Panc1 (cell line): ENCODE results near the gene JMJD1C. TPM values are rescaled to one million over a fixed set of nuclear protein-coding genes. Genes with fewer than 3 reads are reported as not detected.
A peak's percentile ranks its signal among the peaks of the same experiment; 100 is the strongest.

Experiments used
- ATAC-seq: fragments of 200-7000 bp; cut with Tn5 transposase; 2 replicates; pipeline ENCODE4 v1.9.1; 2020; ENCODE audit warnings: mild to moderate bottlenecking, moderate library complexity
- BruUV-seq: library from RNA; stranded (reverse); fragments of 400-500 nt; replicated peaks from 2 replicates; lab custom pipeline; 2021; lab: Mats Ljungman, UMichigan
- CTCF ChIA-PET: fragments of 300-600 bp; sonication (Branson Sonifier 250); formaldehyde crosslinking; loops from one replicate; lab custom pipeline; 2022; ENCODE audit warnings: antibody characterized with exemption; lab: Charles Lee
- POLR2A ChIA-PET: fragments of 300-600 bp; sonication (Branson Sonifier 250); formaldehyde crosslinking; loops from one replicate; lab custom pipeline; 2022; ENCODE audit warnings: antibody characterized with exemption; lab: Charles Lee
- DNase-seq: peaks from one replicate; pipeline ENCODE4 v3.0.0-alpha.2; 2010; ENCODE audit warnings: low read depth, low spot score
- H3K27ac ChIP-seq: 2 replicates; pipeline ENCODE4 v1.5.1; 2011; ENCODE audit warnings: mild to moderate bottlenecking, low read length, inconsistent platforms
- H3K27me3 ChIP-seq: fragments of 200-500 bp; sonication (Bioruptor generic); 2 replicates; pipeline ENCODE4 v1.6.0; 2014; ENCODE audit warnings: low read length, inconsistent platforms; ENCODE audit not compliant: control insufficient read depth, insufficient read depth
- H3K36me3 ChIP-seq: fragments of 200-500 bp; sonication (Bioruptor generic); 2 replicates; pipeline ENCODE4 v1.5.1; 2014; ENCODE audit warnings: inconsistent platforms, mild to moderate bottlenecking, low read length, moderate library complexity; ENCODE audit not compliant: control insufficient read depth, insufficient read depth
- H3K4me1 ChIP-seq: 2 replicates; pipeline ENCODE4 v1.5.1; 2011; ENCODE audit warnings: inconsistent platforms, mild to moderate bottlenecking, low read length, moderate library complexity; ENCODE audit not compliant: control insufficient read depth, insufficient read depth
- H3K4me3 ChIP-seq, 2 experiments: 2 replicates each; pipeline ENCODE4 v1.5.1; 2011 to 2012; ENCODE audit warnings: low read depth in 2 of 2, low read length in 2 of 2, mild to moderate bottlenecking in 2 of 2, inconsistent platforms in 1 of 2, moderate library complexity in 1 of 2
- H3K9me3 ChIP-seq: fragments of 200-500 bp; sonication (Bioruptor generic); 2 replicates; pipeline ENCODE4 v1.5.1; 2014; ENCODE audit warnings: low read depth, mild to moderate bottlenecking, inconsistent platforms, low read length, moderate library complexity; ENCODE audit not compliant: control insufficient read depth, insufficient read depth
- POLR2AphosphoS5 ChIP-seq: IDR thresholded peaks from 2 replicates; pipeline ENCODE4 v1.6.1; 2012; ENCODE audit warnings: mild to moderate bottlenecking, low read depth, low read length, moderate library complexity
- SIN3A ChIP-seq: IDR thresholded peaks from 2 replicates; pipeline ENCODE4 v1.6.1; 2012; ENCODE audit warnings: low read depth, mild to moderate bottlenecking, low read length, moderate library complexity, borderline replicate concordance; ENCODE audit not compliant: insufficient read depth
- TCF7L2 ChIP-seq: IDR thresholded peaks from 2 replicates; pipeline ENCODE4 v1.6.1; 2011; ENCODE audit warnings: mild to moderate bottlenecking, low read depth, low read length, inconsistent platforms
- in situ Hi-C: cut with HindIII; loops from 2 replicates; pipeline ENCODE4 v1.10.0; 2016; ENCODE audit warnings: low sequenced_read_pairs, low pct_unique_long_range_greater_than_20kb
- intact Hi-C: fragments of 100-400 bp; cut with micrococcal nuclease; formaldehyde crosslinking; loops from one replicate; pipeline ENCODE4 v1.10.0; 2022; ENCODE audit not compliant: unreplicated experiment
- total RNA-seq: library from RNA; stranded (reverse); gene quantifications from one replicate; pipeline ENCODE4 v1.2.1, GENCODE V29; 2021; ENCODE audit not compliant: unreplicated experiment
- TF ChIP-seq, protein P1 (sequence below), 2 experiments: IDR thresholded peaks; 2 replicates each; pipeline ENCODE4 v1.6.1; 2011 to 2012; ENCODE audit warnings: low read depth in 2 of 2, control low read depth in 1 of 2, low read length in 1 of 2, mild to moderate bottlenecking in 1 of 2, moderate library complexity in 1 of 2; ENCODE audit not compliant: insufficient read depth in 1 of 2
- TF ChIP-seq, protein P2 (sequence below): fragments of 450-650 bp; IDR thresholded peaks from 2 replicates; pipeline ENCODE4 v1.5.1; 2017; ENCODE audit warnings: mild to moderate bottlenecking

JMJD1C gene
- total RNA-seq, 1 experiment from 2014 or later: 88.3 TPM

DNA sequence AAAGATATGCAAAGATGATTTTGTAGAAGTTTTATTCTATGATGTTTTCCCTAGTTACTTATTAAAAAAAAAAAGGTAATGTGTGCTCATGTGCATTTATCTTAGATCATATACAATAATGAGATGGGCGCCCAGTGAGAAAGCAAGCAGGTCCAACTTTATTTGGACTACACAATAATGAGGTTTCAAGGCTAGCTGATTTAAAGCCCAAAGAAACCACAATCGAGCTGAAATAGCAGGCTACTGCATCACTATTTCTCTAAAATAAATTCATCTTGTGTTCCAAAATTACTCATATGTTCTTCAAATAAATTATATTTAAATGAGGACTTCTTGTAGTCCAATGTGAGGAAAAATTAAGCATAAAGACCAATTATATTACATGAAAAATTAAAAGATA, 110.1 kb downstream of the JMJD1C start:
- Histone ChIP-seq H3K9me3 (no peaks in the 10 kb centered on the region), H3K36me3 (no peaks in the 10 kb centered on the region), H3K27ac (no peak overlapping the region), H3K27me3 (no peaks in the 10 kb centered on the region), H3K4me3 (no peak overlapping the region), H3K4me1 (no peaks in the 10 kb centered on the region; the same call in 1 of the 2 replicates)
- DNase-seq (no peak), ATAC-seq (no peak)
- TF ChIP-seq, protein P1, sequence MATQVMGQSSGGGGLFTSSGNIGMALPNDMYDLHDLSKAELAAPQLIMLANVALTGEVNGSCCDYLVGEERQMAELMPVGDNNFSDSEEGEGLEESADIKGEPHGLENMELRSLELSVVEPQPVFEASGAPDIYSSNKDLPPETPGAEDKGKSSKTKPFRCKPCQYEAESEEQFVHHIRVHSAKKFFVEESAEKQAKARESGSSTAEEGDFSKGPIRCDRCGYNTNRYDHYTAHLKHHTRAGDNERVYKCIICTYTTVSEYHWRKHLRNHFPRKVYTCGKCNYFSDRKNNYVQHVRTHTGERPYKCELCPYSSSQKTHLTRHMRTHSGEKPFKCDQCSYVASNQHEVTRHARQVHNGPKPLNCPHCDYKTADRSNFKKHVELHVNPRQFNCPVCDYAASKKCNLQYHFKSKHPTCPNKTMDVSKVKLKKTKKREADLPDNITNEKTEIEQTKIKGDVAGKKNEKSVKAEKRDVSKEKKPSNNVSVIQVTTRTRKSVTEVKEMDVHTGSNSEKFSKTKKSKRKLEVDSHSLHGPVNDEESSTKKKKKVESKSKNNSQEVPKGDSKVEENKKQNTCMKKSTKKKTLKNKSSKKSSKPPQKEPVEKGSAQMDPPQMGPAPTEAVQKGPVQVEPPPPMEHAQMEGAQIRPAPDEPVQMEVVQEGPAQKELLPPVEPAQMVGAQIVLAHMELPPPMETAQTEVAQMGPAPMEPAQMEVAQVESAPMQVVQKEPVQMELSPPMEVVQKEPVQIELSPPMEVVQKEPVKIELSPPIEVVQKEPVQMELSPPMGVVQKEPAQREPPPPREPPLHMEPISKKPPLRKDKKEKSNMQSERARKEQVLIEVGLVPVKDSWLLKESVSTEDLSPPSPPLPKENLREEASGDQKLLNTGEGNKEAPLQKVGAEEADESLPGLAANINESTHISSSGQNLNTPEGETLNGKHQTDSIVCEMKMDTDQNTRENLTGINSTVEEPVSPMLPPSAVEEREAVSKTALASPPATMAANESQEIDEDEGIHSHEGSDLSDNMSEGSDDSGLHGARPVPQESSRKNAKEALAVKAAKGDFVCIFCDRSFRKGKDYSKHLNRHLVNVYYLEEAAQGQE (IDR thresholded peaks at IDR 0.05; ENCODE audit: insufficient read depth in 1 of 2, low read depth in 2 of 2, low read length in 1 of 2): no peak
- TF ChIP-seq TCF7L2: no peak
- TF ChIP-seq SIN3A: no peak
- TF ChIP-seq, protein P2, sequence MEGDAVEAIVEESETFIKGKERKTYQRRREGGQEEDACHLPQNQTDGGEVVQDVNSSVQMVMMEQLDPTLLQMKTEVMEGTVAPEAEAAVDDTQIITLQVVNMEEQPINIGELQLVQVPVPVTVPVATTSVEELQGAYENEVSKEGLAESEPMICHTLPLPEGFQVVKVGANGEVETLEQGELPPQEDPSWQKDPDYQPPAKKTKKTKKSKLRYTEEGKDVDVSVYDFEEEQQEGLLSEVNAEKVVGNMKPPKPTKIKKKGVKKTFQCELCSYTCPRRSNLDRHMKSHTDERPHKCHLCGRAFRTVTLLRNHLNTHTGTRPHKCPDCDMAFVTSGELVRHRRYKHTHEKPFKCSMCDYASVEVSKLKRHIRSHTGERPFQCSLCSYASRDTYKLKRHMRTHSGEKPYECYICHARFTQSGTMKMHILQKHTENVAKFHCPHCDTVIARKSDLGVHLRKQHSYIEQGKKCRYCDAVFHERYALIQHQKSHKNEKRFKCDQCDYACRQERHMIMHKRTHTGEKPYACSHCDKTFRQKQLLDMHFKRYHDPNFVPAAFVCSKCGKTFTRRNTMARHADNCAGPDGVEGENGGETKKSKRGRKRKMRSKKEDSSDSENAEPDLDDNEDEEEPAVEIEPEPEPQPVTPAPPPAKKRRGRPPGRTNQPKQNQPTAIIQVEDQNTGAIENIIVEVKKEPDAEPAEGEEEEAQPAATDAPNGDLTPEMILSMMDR: no peak
- no peak for TF ChIP-seq POLR2AphosphoS5
- intact Hi-C loops (no loop called here), in situ Hi-C loops (no loop called here)
- CTCF ChIA-PET: no interaction called here
- TSS peak; percentile 2 for BruUV-seq
- POLR2A ChIA-PET: interaction anchor here (0.6 kb wide), 1 partner anchor 8 kb away, joined by 3 read pairs; no protein-coding TSS in a partner anchor

DNA sequence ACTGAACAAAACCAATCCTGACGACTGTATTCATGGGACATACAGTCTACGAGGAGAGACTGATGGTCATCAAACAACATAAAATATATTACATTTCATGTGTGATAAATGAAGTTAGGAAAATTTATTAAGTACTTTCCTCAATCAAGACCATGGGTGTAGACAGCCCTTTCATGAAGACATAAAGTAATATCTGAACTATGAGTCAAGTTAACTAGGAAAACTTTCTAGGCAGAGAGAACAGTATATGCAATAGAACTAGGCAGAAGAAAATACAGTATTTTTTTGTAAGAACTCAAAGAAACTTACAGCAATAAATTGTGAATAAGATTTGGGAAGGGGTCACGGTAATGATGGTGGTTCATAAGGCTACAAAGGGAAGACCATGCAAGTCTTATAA, 112.8 kb downstream of the JMJD1C start:
- ATAC-seq (no peak), DNase-seq (no peak)
- no peaks in the 10 kb centered on the region for H3K36me3 ChIP-seq
- TF ChIP-seq POLR2AphosphoS5 (no peak), TCF7L2 (no peak), SIN3A (no peak)
- TF ChIP-seq, protein P1 (IDR thresholded peaks at IDR 0.05; ENCODE audit: insufficient read depth in 1 of 2, low read depth in 2 of 2, low read length in 1 of 2): no peak
- TF ChIP-seq, protein P2: no peak
- H3K4me1 ChIP-seq: no peaks in the 10 kb centered on the region; the same call in 1 of the 2 replicates
- in situ Hi-C loops (no loop called here), intact Hi-C loops (no loop called here)
- no peak overlapping the region for H3K4me3 ChIP-seq
- no peaks in the 10 kb centered on the region for H3K9me3 ChIP-seq
- ChIA-PET CTCF (no interaction called here), POLR2A (no interaction called here)
- BruUV-seq: no TSS peak
- no peak overlapping the region for H3K27ac ChIP-seq
- H3K27me3 ChIP-seq: no peaks in the 10 kb centered on the region
